ENCODE measurements around the gene IMMT. TPM values are rescaled to one million over a fixed set of nuclear protein-coding genes. Genes with fewer than 3 reads are reported as not detected.
"Not testable (repeated sequence)": the region's sequence is repeated elsewhere in the genome, so short reads cannot be mapped to it uniquely, and the experiment has no call there.

Gene IMMT
- polyA plus RNA-seq (ENCODE audit: insufficient read length) = 77.6 TPM

DNA sequence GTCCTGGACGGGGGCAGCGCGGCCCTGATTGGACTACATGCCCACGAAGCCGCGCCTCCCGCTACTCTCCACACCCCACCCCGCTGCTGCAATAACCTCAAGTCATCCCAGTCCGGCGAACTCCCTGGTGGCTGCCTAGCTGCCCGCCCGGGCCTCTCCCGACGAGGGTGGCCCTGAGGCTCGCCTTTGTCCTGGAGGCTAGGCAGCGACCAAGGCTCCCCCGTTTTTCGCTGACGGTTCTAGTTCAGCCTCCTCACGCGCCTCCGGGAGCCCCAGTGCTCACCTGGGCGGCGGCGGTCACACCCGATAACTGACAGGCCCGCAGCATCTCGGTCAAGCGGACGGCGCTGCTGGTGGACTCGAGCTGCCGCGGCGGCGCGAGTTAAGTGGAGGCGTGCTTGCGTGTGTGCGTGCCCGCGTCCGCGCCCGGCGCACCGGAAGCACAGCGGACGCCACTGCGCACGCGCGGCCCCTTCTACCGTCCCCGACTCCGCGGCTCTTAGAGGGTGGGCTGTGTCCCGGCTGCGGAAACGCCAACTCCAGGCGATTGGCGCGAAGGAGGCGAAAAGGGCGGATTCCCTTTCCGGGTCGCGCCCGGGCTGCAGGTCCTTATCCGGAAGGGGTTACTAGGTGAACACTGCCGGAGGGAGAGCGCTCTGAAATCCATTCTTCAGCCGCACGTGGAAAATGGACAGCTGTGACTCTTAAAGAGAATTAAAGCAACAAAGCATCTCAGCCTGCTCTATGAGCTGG, at the start of gene IMMT:
Gene IMMT, minus strand, starts transcription at position 408 of the 753 bp plus-strand sequence. Its CDS starts 80 bp downstream, at position 328.
- peak; percentile 92 for DNase-seq (ENCODE audit: low read depth)

- DNase-seq (ENCODE audit: low read depth) = not testable (repeated sequence)
Measured at GRCh38 chr2:86244781-86245180, 49.5 kb upstream of the IMMT start.

DNA sequence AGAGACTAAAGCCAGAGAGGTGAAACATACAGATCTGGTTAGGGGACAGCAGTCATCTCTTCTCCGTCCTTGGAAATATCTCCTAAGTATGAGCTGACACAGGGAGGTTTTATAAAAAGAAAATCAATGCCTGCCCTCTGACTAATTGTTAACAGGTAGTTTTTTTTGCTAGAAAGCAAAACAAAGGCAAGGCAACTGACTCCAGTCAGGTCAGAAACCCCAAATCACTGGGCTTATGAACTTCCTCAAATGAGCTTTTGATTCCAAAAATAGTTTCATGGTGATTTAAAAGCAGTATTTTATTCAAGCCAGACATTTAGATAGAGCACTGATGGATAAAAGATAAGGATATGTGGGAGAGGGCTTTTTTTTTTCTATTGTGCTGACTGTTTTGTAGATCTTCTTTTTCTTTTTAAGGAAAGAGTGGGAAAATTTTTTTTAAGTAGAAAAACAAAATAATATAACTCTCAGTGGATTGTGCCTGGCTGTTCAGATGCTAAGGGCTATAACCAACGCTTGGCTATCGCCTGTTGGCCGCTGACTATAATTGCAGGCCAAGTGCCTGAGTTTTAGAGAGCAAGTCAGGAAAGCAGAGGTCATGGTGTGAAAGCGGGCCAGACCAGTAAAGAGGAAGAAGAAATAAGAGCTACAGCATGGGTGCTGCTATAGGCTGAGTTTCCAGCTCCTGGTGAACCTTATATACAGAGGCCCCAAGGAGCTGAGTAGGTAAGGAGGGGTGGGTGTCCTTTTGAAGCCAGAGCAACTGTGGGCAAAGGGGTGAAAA, 48.9 kb upstream of the IMMT start:
- DNase-seq (ENCODE audit: low read depth) = no peak

DNA sequence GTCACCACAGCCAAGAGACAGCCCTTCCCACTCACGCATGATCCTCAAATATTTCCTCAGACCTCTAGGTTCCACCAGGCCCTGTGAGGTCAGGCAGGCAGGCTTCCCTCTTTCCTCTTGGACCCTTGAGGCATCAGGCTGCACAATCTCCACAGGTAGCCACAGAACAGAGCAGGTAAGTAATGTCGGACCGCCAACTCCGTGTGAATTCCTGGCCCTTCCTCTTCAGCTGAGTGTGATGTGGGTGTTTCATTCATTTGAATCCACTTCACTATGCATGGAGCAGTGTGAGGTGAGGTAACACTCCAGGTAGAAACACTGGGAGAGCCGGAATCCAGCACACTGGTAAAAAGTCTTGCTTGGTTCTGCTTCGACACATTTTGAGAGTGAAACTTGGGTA, 48.0 kb upstream of the IMMT start:
- no peak for DNase-seq (ENCODE audit: low read depth)

GRCh38 chr2:86241611-86242010, 46.3 kb upstream of the IMMT start:
- no peak for DNase-seq (ENCODE audit: low read depth)

DNA sequence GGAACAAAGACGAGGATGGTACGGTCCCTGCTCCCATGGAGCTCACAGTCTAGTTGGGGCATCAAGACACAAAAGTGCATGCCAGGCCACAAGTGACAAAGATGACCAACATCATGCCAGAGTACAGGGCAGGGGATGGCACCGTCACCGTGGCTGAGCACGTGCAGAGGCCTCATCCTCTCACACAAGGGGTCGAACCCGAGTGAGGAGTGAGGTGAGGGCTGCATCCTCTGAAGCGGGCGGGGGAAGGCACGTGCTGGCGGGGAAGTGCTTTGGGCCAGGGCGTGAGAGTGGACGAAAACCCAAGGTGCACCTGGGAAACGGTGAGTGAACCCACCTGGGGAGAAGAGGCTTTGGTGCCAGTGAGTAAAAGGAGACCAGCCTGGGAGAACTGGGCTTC, 45.0 kb upstream of the IMMT start:
- no peak for DNase-seq (ENCODE audit: low read depth)

DNA sequence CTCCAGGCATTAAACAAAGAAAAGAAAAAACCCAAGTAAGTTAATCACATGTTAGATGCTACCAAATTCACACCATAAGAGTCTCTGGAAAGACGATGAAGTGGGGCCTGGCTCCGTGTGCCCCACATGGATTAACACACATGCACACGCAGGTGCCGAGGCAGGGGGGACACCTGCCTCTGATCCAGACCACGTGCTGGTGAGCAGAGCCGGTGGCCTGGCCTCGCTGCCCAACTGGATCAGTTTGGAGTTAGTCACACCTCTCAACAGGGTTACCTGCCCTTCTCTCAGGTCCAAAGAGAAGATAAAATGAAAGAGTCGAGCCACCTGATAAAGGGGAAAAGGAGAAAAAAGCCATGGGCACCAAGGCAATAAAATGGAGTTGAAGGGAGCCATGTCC, 44.5 kb upstream of the IMMT start:
- DNase-seq (ENCODE audit: low read depth) = no peak

DNA sequence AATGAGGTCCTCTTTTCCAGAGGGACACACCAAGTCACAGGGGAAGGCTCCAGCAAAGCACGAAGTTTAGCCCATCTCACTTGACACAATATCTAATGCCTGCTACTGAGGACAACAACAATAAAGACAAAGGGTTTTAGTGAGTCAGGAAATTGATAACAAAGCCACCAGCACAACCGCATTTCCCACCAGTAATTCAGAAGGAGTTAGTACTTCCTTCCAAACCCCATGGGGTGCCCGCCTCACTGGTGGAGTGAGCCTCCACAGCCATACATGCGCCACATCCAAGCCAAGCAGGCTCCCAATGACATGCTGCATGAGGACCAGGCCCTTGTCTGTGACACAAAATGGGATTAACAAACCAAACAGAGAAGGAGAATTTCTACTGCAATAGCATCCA, 44.1 kb upstream of the IMMT start:
- no peak for DNase-seq (ENCODE audit: low read depth)

GRCh38 chr2:86238354-86238753, 43.1 kb upstream of the IMMT start:
- DNase-seq (ENCODE audit: low read depth) = no peak

DNA sequence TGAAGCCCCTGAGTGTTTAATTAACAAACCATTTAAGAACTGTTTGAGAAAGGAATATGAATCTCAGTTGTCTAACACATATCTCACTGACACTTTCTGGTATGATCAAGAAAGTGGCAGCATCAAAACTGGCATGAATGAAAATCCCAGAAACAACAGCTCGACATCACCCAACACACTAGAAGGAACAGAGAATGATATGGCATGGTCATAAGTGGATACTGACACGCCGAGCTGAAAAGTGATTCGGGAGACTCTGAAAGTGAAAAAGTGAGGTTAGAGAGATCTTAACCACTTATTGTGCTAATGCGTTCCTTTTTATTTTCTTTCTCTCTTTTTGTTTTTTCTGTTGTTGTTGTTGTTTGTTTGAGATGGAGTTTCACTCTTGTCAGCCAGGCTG, 41.9 kb upstream of the IMMT start:
- DNase-seq (ENCODE audit: low read depth) = no peak

GRCh38 chr2:86235196-86235980, 40.1 kb upstream of the IMMT start:
- DNase-seq (ENCODE audit: low read depth) = no peak

GRCh38 chr2:86234563-86235131, 39.4 kb upstream of the IMMT start:
- DNase-seq (ENCODE audit: low read depth) = no peak

DNA sequence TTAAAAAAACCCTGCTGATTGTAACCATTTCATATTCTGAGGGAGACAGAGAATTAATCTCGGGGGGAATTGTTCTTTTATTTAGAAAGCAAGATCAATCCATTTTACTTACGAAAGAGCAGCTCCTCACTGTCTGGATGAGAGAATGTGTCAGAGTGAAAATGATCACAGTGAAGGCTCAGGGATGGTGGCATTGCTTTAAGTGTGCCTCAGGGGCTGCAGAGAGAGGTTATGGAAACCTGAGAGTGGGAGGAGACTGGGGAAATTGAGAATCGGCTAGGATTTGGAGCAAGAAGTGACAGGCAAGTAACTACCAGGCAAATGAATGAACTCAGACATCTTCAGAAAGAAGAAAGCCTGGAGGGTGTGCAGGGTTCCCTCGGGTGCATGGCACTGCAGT, 38.2 kb upstream of the IMMT start:
- DNase-seq (ENCODE audit: low read depth) = no peak

DNA sequence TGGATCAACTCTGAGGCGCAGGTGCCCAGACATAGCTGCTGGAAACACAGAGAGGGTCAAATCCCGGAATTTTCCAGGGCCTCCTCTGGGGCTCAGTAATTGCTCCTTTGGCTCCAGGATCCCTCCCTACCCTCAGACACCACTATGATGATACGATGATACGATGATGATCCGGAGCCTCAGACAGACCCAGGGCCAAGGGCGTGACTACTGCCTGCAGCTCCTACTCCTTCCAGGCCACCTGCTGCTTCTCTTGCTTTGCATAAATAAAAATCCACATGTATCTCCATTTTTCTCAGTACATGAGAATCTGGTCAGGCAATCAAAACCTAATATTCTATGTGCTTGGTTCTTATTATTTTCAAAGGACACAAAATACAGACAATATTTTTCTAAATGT, 37.6 kb upstream of the IMMT start:
- DNase-seq (ENCODE audit: low read depth) = no peak

GRCh38 chr2:86232373-86232784, 37.1 kb upstream of the IMMT start:
- DNase-seq (ENCODE audit: low read depth) = no peak

DNA sequence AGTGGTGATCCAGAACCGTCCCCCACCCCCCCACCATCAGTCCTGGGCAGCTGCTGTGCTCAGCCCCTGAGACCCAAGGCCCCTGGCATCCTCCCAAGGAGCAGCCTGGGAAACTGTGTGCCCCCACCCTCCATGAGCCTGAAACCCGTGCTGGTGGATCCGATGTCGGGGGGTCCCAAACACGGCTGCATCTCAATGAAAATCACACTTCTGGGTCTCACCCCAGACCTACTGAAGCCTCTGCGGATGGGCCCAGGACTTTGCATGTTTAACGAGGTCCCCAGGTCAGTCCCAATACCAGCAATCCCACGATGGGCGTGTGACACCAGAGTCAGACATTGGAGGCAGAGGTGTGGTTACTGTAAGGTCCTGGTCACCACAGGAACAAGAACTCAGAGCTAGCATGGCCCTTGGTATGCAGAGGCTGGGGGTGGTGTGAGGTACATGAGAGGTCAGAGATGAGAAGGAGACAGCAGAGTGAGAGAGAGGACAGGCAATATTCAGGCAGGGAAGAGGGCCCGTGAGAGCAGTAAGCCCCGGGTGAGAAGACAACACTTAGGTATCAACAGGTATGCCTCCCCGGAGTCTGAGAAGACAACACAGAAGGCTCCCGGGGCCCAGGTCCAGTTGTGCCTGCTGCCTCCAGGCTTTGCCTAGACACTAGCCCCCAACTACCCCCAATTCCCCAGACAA, 36.6 kb upstream of the IMMT start:
- DNase-seq (ENCODE audit: low read depth) = no peak

DNA sequence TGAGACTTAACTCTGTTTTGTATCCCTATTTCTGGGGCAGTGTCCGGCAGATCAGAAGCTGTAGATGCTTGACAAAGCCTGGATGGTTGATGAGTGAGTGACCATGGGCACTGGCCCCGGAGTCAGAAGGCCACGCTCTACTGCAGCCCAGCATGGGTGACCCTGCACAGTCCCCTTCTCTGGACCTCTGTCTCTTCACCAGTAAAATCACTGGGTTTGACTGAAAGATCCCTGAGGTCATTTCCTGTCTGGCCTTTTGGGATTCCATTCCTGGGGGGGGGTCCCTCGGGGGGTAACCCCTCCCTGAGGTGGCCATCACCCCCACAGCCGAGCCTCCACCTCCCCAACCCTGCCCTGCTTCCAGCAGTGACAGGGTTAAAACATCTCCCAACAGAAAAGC, 35.7 kb upstream of the IMMT start:
- DNase-seq (ENCODE audit: low read depth) = no peak

- no peak for DNase-seq (ENCODE audit: low read depth)
Measured at GRCh38 chr2:86229221-86229620, 34.0 kb upstream of the IMMT start.

- DNase-seq (ENCODE audit: low read depth) = not testable (repeated sequence)
Measured at GRCh38 chr2:86228574-86228973, 33.3 kb upstream of the IMMT start.

DNA sequence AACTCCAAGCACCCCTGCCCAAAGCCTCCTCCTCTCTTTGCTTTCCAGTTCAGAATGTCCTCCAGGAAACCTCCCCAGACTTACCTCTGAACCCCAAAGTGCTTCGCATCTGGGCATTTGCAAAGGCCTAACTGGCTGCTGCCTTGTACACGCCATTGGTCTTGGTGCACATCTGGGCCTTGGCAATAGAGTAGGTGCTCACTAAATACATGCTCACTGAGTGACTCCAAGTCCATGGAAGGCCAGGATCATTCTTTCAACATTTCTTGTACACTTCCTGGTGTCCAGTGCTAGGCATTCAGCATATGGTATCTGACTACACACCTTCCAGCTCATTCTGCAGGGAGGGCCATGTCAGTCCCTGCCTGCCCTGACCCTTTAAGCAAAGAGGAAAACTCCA, 32.4 kb upstream of the IMMT start:
- DNase-seq (ENCODE audit: low read depth) = no peak

Measured in forelimb muscle (tissue), 1 donor.